Measurements from ENCODE around the gene TNNI3.
"Not testable (repeated sequence)": the region's sequence is repeated elsewhere in the genome, so short reads cannot be mapped to it uniquely, and the experiment has no call there.

The TNNI3 gene

DNA sequence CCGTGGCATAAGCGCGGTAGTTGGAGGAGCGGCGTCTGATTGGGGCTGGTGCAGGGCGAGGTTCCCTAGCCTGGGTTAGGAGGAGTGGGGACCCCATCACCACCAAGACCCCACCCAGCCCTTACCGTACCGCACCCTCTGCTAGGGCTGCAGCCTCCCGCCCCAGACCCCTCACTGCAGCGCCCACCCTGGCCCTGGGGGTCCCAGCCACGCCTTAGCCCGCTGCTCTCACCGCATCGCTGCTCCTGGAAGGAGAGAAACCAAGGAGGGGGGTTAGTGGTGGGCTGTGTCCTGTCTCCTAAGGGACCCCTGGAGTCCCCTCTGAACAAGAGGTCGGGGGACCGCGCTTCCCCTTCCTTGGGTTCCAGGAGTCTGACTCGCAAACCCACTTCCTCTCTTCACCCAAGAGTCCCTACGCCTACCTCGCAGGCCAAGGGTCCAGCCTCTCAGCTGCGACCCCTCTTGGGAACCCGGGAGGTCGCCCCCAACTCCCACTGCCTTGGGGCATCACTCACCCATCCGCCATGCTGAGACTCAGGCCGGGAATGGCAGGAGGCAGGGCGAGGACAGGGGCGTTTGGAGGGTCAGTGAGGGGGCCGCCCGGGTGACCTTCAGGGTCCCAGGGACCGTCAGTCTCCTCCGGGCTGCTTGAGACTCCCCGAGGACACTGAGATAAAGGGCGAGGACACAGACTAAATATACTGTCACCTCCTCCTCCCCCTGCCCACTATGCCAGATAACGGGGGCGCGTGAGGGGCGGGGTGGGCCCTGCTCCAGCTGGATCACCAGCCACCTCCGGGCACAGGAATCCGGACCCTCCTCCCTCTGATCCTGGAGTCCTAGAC is at the start of gene TNNI3:
TSS of gene TNNI3 (minus strand) at position 669 of the 845 bp plus-strand sequence. CDS start at position 526, 143 bp downstream.
- H3K36me3 Mint-ChIP-seq = no peaks in the 10 kb centered on the region
- ATAC-seq (no peak), DNase-seq (ENCODE audit: low spot score in 2 of 2) (no peak)
- H3K4me3 Mint-ChIP-seq = peak within 1 kb of the TSS; percentile 15
- peaks cover 1% of the 10 kb centered on the region for H3K9me3 Mint-ChIP-seq
- H3K4me1 Mint-ChIP-seq = peaks cover 27% of the 10 kb centered on the region
- no peak within 1 kb of the TSS for H3K27ac Mint-ChIP-seq

DNA sequence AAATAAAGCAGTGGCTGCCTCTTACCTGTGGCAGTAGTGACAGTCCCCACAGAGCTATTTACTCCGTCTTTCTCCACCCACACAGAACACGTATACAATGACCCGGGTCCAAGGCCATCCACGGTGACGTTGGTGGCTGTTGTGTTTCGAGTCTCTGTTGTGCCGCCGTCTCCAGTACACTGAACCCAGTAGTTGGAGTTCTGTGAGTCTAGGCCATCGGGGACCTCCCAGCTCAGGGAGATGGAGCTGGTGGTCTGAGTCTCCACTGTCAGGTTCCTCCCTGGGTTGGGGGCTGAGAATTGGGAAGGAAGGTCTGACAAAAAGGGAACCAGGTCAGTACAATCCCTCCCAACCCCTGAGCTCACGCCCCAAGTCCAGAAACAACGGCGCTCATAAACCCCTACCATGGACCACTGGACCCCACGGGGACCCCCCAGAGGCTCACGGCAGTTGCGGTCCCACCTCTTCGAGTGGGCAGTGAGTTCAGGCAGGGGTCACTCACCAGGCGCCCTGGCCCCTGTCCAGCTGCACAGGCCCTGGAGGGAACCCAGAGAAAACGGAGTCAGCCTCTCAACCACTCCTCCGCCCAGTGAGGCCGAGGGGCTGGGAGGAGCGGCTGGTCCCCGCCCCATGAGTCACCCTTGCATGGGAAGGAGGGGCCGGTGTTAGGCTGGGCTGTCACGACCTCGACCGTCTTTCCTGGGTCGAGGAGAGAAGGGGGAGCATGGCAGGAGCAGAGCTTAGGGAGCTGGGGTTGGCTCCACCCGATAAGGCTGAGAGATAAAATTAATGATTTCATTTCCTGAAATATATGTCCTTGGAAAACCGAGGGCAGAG is 49.4 kb upstream of the TNNI3 start:
- peak; percentile 92 for ATAC-seq
- H3K27ac Mint-ChIP-seq = peak overlapping the region; percentile 85

DNA sequence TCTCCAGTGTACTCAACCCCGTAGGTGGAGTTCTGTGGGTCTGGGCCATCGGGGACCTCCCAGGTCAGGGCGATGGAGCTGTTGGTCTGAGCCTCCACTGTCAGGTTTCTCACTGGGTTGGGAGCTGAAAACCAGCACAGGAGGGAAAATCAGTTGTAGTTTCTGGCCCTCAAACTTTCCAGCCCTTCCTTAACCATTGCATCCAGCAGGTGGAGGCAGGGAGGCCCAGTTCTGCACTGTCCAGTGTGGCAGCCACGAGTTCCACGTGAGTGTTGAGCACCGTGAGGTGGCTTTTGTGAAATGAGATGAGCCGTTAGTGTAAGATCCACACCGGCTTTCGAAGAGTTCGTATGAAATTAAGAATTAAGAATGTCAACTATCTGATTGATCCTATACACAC is 44.7 kb upstream of the TNNI3 start:
- ATAC-seq; DNase-seq (ENCODE audit: low spot score in 2 of 2); H3K4me3 Mint-ChIP-seq; H3K4me1 Mint-ChIP-seq; H3K9me3 Mint-ChIP-seq; H3K36me3 Mint-ChIP-seq; H3K27ac Mint-ChIP-seq: not testable (repeated sequence)

More for the DNA sequence above, 49.4 kb upstream of the TNNI3 start:
- no peak for DNase-seq (ENCODE audit: low spot score in 2 of 2)
- Mint-ChIP-seq H3K36me3 (no peaks in the 10 kb centered on the region), H3K9me3 (no peaks in the 10 kb centered on the region), H3K4me3 (peak overlapping the region; percentile 29), H3K4me1 (peaks cover 8% of the 10 kb centered on the region)

DNA sequence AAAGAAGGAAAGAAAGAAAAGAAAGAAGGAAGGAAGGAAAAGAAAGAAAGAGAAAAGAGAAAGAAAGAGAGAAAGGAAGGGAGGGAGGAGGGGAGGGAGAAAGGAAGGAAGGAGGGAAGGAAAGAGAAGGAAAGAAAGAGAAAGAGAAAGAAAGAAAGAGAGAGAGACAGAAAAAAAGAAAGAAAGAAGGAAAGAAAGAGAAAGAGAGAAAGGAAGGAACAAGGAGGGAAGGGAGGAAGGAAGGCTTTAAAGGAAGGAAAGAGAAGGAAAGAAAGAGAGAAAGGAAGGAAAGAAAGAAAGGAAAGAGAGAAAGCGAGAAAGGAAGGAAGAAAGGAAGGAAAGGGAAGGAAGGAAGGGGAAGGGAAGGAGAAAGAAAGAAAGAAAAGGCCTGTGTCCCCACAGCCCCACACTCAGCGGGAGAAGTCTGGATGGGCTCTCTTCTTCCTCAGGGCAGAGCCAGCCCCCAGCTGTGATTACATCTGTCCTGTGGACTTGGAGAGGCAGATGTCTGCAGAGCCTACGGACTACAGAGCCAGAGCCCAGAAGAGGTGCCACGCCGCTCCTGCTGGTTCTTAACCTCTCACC is 42.2 kb upstream of the TNNI3 start:
- ATAC-seq (no peak), DNase-seq (ENCODE audit: low spot score in 2 of 2) (no peak)
- Mint-ChIP-seq H3K4me3 (no peak overlapping the region), H3K9me3 (no peaks in the 10 kb centered on the region), H3K27ac (no peak overlapping the region), H3K36me3 (no peaks in the 10 kb centered on the region), H3K4me1 (no peaks in the 10 kb centered on the region)

DNA sequence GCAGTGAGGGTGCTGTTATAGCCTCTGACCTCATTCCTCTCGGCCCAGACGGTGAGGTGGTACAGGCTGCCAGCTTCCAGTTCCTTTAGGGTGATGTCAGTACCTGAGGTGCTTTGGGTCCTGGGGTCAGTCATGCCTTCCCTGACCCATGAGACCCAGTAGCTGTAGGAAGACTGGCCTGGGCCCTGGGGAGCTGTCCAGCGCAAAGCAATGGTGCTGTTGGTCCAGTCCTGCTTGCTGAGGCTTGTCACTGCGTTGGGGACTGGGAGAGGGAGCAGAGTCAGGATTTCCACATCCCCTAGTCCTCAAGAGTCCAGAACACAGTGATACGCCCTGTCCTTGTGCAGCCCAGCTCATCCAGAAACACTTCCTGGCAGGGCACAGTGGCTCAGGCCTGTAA is 41.1 kb upstream of the TNNI3 start:
- Mint-ChIP-seq H3K4me3 (no peak overlapping the region), H3K27ac (no peak overlapping the region), H3K36me3 (no peaks in the 10 kb centered on the region), H3K4me1 (no peaks in the 10 kb centered on the region), H3K9me3 (no peaks in the 10 kb centered on the region)
- ATAC-seq (no peak), DNase-seq (ENCODE audit: low spot score in 2 of 2) (no peak)

DNA sequence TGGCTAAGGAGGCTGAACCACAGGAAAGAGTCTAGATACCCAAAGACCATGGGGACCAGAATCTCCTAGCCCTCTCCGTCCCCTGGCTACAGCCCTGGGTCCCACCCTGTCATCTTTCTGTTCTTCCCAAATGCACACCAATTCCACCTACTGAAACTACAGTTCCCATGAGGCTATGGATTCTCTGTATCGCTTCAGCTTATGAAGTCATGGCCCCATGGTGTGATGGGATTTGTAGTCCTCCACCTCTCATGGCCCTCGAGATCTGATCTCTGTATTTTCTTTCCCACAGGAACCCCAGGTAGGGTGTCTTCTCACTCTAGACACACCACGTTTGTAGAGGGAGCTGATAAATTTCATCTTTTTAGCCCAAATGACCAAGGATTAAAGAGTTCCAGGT is 40.0 kb upstream of the TNNI3 start:
- DNase-seq (ENCODE audit: low spot score in 2 of 2) (no peak), ATAC-seq (peak; percentile 48)
- Mint-ChIP-seq H3K4me3 (no peak overlapping the region), H3K27ac (no peak overlapping the region), H3K4me1 (no peaks in the 10 kb centered on the region), H3K9me3 (no peaks in the 10 kb centered on the region), H3K36me3 (no peaks in the 10 kb centered on the region)

DNA sequence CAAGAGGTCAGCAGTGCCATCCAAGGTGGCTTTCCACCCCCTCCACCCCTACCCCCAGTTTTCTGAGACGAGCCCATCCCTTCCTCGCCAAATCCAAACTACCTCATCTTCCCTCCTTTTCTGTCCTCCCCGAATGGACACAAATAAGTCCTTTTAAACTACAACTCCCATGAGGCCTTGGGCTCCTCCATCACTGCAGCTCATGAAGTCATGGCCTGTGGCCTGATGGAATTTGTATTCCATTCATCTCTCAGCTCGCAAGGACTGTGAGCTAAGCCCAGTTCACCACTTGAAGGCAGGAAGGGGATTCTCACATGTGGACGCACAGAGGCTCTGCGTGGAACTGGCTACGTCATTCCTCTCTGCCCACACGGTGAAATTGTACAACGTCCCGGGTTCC is 39.3 kb upstream of the TNNI3 start:
- H3K36me3 Mint-ChIP-seq = no peaks in the 10 kb centered on the region

DNA sequence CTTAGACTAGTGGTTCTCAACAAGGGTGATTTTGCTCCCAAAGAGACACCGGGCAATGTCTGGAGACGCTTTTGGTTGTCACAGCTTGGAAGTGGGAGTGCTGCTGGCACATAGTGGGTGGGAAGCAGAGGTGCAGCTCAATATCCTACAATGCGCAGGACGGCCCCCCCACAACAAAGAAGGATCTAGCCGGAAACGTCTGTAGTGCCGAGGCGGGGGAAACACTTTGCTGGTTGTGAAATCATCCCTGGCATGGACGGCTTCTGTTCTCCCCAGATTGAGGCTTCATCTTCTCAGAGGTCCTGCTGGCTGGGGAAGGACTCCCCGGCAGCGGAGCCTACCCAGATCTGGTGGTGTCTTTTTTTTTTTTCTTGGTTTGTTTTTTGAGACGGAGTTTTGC is 35.9 kb upstream of the TNNI3 start:
- Mint-ChIP-seq H3K36me3 (no peaks in the 10 kb centered on the region), H3K4me1 (no peaks in the 10 kb centered on the region), H3K9me3 (no peaks in the 10 kb centered on the region), H3K27ac (no peak overlapping the region), H3K4me3 (no peak overlapping the region)
- DNase-seq (ENCODE audit: low spot score in 2 of 2) (no peak), ATAC-seq (no peak)

More for the DNA sequence above, 39.3 kb upstream of the TNNI3 start:
- Mint-ChIP-seq H3K27ac (no peak overlapping the region), H3K4me1 (no peaks in the 10 kb centered on the region), H3K4me3 (no peak overlapping the region), H3K9me3 (no peaks in the 10 kb centered on the region)
- DNase-seq (ENCODE audit: low spot score in 2 of 2) (no peak), ATAC-seq (no peak)

DNA sequence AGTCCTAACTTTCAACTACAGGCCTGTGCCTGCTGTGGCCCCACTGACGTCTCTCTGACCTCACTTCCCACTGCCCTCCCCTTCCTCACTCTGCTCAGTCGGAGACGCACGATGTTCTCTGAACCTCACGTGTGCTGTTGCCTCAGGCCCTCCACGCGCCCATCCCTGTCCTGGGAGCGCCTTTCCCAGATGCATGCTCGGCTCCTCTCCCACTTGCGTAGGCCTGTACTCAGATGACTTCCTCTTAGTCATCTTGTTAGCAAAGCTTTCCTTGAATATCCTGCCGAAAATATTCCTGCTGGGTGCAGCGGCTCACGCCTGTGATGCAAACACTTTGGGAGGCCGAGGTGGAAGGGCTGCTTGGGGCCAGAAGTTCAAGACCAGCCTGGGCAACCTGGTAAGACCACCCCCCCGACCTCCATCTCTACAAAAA is 31.9 kb upstream of the TNNI3 start:
- no peaks in the 10 kb centered on the region for H3K9me3 Mint-ChIP-seq
- DNase-seq (ENCODE audit: low spot score in 2 of 2) (no peak), ATAC-seq (no peak)
- no peak overlapping the region for H3K27ac Mint-ChIP-seq
- H3K36me3 Mint-ChIP-seq = no peaks in the 10 kb centered on the region
- no peaks in the 10 kb centered on the region for H3K4me1 Mint-ChIP-seq
- no peak overlapping the region for H3K4me3 Mint-ChIP-seq

DNA sequence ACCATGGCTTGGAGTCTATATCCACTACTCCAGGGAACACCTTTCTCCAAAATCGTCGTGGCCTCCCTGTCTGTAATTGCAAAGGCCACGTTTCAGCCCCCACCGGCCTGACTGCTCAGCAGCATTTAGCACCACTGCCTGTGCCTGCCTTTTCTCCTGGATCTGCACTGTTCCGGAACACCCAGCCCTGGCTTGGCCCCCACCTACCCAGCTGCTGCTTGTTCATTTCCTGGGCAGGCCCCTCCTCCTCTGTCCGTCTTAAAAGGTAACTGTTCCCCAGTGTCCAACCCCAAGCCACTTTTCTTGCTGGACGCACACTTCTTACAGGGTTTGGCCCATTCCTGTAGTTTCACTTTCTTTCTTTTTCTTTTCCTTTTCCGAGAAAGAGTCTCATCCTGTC is 31.1 kb upstream of the TNNI3 start:
- no peaks in the 10 kb centered on the region for H3K4me1 Mint-ChIP-seq
- H3K27ac Mint-ChIP-seq = no peak overlapping the region
- no peaks in the 10 kb centered on the region for H3K36me3 Mint-ChIP-seq
- ATAC-seq (no peak), DNase-seq (ENCODE audit: low spot score in 2 of 2) (no peak)
- H3K4me3 Mint-ChIP-seq = no peak overlapping the region
- no peaks in the 10 kb centered on the region for H3K9me3 Mint-ChIP-seq

DNA sequence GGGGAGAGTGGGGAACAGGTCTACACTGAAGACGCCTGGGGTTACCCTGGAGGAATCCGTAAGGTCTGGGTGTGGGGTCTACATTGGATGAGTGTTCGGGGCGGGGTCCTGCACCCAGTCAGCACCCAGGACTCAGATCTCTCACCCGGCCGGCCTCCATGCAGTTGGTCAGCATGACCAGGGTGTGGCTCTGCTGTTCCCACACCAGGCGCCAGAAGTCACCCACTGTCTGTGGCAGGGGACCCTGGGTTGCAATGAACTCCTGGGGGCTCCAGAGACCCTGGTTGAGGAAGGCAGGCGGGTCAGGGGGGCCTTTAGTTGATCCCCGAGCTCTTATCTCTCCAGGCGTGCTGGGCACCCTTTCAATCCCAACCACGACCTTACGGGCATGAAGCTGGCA is 28.5 kb upstream of the TNNI3 start:
- Mint-ChIP-seq H3K4me3 (no peak overlapping the region), H3K27ac (no peak overlapping the region), H3K36me3 (no peaks in the 10 kb centered on the region), H3K4me1 (no peaks in the 10 kb centered on the region), H3K9me3 (no peaks in the 10 kb centered on the region)
- DNase-seq (ENCODE audit: low spot score in 2 of 2) (no peak), ATAC-seq (no peak)

DNA sequence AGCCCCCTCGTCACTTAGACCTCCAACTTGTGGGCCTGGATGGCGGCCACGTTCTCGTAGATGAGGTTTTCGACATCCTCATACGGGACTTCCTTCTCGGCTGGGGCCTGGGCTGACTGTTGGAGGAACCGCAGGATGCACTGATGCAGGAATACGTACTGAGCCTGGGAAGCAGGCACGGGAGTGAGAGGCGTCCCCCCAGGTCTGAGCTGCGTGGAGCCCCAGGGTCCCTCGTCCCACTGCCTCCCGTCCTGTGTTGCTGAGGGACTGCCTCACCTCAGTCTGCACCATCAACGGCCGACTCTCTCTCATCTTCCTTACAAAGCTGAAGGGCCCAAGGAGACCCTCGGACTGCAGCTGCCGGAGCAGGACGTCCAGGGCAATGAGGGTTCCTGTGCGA is 24.2 kb upstream of the TNNI3 start:
- ATAC-seq = no peak
- Mint-ChIP-seq H3K4me3 (no peak overlapping the region), H3K4me1 (peaks cover 24% of the 10 kb centered on the region), H3K36me3 (peaks cover 18% of the 10 kb centered on the region), H3K27ac (no peak overlapping the region), H3K9me3 (no peaks in the 10 kb centered on the region)
- no peak for DNase-seq (ENCODE audit: low spot score in 2 of 2)

DNA sequence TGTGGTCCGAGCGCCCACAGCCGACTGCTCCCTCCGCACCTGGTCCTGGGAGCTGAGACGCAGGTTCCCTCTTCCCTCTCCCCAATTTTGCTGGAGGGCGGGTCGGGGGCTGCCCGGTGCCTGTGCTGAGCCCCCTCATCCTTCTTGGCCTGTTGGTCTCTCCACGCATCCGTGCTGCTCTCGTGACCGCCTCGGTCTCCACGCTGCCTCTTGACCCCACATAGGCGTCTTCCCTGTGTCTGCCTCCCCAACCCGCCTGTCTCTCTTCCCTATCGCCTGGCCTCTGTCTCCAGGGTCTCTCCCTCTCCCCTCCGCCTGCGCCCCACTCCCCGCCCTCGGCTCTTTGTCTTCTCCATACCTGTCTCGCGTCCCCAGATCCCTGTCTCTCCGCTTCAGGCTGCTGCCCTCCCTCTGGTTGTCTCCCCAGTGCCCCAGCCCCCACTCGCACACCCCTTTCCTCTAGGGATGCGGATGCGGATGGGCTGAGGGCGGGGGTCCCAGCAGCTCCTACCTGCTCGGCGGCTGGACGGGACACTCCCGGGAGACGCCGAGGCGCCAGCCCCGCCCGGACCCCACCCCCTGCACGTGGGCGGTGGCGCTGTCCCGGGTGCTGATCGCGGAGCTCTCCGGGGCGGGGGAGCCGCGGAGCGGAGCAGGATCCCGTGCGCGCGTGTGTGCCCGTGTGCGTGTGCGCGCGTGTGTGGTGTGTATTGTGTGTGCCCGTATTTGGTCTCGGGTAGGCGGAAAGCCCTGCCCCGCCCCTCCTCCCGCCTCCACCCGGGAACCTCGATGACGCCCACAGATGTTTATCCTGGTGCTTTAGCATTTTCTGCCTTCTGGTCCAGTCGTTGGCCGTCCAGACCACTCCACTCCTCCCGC is 22.3 kb upstream of the TNNI3 start, which contains the start of gene SYT5:
TSS of gene SYT5 (minus strand) at position 684 of the 879 bp plus-strand sequence. CDS start 1,248 bp downstream, outside the sequence.
- peaks cover 18% of the 10 kb centered on the region for H3K36me3 Mint-ChIP-seq
- H3K9me3 Mint-ChIP-seq = no peaks in the 10 kb centered on the region
- DNase-seq (ENCODE audit: low spot score in 2 of 2) (peak; percentile 70 to 78), ATAC-seq (peak; percentile 62)
- peak within 1 kb of the TSS; percentile 67 for H3K4me3 Mint-ChIP-seq
- H3K27ac Mint-ChIP-seq = peak within 1 kb of the TSS; percentile 81
- H3K4me1 Mint-ChIP-seq = peaks cover 24% of the 10 kb centered on the region

DNA sequence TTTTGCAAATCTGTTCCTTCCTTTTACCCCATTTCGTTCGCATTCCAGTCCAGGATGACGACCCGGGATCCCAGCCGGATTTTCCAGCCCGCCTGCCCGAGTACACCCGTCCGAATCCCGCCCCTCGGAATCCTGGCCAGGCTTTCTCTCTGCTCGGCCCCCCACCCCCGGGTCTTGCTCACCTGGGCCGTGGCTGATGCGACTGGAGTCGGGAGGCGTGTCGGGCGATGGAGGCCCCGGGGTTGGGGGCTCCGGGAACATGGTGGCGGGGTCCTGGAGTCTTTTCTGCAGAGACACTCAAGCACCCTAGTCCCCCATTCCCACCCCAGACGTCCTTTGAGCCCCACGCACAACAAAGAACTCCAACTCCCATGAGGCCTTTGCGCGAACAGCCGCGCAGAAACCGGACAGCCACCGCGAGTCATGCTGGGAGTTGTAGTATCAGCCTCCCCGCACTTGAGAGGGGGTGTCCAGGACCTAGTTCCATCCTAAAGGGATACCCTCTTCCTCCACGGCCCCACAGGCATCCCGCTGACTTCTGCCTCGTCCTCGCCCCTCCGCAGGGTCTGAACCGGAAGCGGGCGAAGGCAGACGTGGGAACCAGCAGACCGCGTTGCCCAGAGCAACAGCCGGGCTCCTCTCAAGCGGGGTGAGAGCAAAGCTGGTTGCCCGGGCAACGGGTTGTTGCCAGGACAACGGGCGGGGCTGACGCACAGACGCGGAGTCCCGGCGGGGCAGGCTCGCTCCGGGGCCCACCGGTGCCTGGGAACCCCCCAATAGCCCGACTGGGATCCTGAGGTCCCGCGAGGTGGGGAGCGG is 21.5 kb upstream of the TNNI3 start:
- Mint-ChIP-seq H3K4me1 (peaks cover 27% of the 10 kb centered on the region), H3K27ac (peak overlapping the region; percentile 81), H3K4me3 (peak overlapping the region; percentile 67), H3K9me3 (no peaks in the 10 kb centered on the region), H3K36me3 (peaks cover 18% of the 10 kb centered on the region)
- DNase-seq (ENCODE audit: low spot score in 2 of 2) (peak; percentile 84 to 95), ATAC-seq (peak; percentile 90)

Data from stimulated activated effector memory CD8-positive, alpha-beta T cell treated with anti-CD3 and anti-CD28 coated beads, Interleukin-12 subunit alpha, Interleukin-12 subunit beta, amount 100 ng/mL, for 72 hours (primary cell).